SKM-1 (cell line): ENCODE measurements around the gene GRAMD2A.

ENCODE experiments used
- DNase-seq: peaks from one replicate; lab custom pipeline; 2025; ENCODE audit not compliant: unreplicated experiment; lab: John Stamatoyannopoulos, UW

GRAMD2A gene

GRCh38 chr15:72220687-72221086 is 23.1 kb upstream of the GRAMD2A start:
- DNase-seq = no peak

GRCh38 chr15:72217216-72217615 is 19.6 kb upstream of the GRAMD2A start:
- no peak for DNase-seq

GRCh38 chr15:72216079-72216478 is 18.5 kb upstream of the GRAMD2A start:
- no peak for DNase-seq

DNA sequence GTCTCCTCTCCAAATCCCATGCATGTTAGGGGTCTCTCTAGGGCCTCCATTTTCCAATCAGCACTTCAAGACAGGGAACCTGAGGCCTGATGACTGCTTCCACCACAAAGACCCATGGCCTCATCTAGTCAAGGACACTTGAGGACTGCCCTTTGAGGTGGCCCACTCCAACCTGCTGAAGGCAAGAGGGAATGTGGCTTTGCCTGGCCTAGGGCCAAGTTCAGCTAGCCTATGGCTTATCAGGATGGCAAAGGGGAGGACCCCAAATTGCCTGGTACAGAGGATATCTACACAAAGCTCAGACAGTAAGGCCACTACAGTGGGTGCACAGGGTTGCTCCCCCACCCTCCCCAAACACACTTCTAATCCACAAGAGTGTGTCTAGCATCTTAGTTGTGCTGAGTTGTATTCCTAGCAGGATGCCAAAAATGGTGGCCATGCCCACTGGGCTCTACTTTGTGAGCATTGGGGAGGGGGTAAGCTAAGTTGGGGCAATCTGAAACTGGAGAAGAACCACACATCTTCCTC is 10.0 kb upstream of the GRAMD2A start:
- DNase-seq = no peak

DNA sequence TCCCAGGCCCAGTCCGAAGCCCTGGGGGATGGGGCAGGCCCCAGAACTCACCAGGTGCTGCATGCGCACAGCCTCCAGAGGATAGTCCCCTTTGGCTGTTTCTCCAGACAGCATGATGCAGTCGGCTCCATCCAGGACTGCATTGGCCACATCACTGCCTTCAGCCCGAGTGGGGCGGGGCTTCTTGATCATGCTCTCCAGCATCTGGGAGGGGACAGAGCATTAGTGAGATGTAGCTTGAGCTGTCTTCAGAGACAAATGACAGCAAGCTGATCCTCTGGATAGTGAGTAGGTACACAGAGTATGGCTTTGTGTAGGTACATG is 9.1 kb upstream of the GRAMD2A start:
- DNase-seq = no peak

- DNase-seq = no peak
Measured at GRCh38 chr15:72205896-72206676, 8.5 kb upstream of the GRAMD2A start.

DNA sequence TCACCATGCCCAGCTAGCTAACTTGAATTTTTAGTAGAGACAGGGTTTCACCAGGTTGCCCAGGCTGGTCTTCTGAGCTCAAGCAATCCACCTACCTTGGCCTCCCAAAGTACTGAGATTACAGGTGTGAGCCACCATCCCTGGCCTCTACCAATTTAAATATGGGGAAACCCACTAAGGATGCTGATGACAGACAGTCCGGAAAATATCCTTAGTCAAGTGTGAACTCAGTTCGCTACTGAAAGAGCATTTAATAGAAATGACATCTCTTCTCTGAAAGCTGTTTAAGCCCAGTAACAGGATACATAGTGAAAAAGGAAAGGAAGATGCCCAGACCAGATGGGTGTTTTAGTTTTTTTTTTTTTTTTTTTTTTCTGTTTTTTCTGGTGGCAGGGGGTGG is 7.7 kb upstream of the GRAMD2A start:
- DNase-seq = no peak

GRCh38 chr15:72203507-72203837 is 5.9 kb upstream of the GRAMD2A start:
- DNase-seq = no peak

GRCh38 chr15:72202801-72203506 is 5.4 kb upstream of the GRAMD2A start:
- no peak for DNase-seq

- DNase-seq = no peak
Measured at GRCh38 chr15:72202302-72202701, 4.7 kb upstream of the GRAMD2A start.

DNA sequence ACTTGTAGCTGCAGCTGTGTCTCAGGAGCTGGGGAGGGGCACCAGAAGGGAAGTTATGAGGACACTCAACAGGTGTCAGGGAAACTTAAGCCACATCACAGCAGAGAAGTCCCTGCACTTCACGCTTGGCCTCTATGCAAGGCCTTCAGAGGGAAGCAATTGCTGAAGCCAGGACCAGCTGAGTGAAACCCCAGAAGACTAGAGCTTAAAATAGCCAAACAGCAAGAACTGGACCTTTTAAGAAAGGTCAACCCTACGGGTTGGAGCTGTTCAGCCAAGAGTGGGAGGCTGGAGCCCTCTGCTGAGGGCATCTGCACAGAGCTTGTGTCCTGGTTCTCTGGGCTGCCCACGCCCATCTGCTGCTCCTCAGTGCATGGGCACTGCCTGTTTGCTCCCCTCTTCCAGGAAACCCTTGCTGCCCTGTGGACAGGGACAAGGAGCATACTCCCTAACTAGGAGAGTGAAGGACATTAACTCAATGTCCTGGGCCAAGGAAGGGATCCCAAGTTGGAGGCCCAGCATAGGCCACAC is 3.9 kb upstream of the GRAMD2A start:
- no peak for DNase-seq

DNA sequence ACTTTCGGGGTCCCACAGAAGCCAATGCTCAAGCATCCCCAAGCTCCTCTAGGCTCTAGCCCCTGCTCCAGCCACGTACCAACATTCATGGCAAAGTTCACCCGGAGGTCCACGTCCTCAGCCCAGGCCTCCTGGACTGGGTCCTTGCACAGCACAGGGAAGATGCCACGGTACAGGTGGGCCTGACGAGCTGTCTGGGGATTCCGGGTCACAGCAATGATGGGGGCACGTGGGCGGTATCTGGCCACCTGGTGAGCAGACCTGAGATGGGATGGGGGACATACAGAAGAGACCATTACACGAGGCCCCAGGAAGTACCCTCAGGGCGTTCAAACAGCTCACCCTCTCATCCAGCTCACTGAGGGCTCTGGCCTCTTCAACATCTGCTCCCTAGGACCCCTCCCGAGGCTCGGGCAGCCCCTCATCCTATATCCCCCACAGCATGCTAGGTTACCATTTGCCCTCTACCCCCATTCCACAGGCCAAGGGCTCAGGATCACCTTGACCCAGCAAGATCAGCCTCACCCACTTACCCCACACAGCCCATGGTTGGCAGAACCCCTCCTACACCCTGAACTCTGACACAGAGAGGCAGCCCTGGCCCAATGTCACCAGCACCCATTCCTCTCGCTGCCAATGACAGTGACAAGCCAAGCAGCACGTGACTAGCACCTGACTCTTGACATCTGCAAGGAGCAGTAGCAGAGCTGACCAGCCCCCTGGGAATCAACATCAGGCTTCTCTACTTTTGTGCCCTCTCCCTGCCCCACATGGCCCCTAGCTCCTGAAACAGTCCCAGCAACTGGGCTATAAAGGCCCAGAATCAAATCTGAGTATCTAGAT is 3.0 kb upstream of the GRAMD2A start:
- no peak for DNase-seq

DNA sequence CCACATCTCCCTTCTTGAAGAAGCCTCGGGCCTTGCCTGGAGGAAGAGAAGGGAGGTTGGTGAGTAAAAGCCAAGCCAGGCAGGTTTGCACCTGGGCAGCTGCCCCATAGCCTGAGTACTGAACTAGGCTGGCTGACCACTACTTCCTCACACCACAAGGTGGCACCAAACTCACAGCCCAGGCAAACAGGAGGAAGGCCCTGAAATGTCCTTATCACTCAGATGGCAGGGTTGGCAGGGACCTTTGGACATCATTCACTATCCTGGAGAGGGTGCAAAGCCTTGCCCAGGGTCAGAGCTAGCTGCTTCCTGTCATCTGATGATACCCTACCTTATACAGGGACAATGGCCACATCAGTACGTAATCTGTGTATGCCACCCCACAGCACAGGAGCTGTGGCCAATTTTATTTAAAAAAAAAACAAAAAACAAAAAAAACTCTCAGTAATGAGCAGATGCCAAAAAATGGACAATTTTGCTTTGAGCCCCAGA is 2.2 kb upstream of the GRAMD2A start:
- peak; percentile 25 for DNase-seq

GRCh38 chr15:72199205-72199515 is 1.6 kb upstream of the GRAMD2A start:
- DNase-seq = no peak

DNA sequence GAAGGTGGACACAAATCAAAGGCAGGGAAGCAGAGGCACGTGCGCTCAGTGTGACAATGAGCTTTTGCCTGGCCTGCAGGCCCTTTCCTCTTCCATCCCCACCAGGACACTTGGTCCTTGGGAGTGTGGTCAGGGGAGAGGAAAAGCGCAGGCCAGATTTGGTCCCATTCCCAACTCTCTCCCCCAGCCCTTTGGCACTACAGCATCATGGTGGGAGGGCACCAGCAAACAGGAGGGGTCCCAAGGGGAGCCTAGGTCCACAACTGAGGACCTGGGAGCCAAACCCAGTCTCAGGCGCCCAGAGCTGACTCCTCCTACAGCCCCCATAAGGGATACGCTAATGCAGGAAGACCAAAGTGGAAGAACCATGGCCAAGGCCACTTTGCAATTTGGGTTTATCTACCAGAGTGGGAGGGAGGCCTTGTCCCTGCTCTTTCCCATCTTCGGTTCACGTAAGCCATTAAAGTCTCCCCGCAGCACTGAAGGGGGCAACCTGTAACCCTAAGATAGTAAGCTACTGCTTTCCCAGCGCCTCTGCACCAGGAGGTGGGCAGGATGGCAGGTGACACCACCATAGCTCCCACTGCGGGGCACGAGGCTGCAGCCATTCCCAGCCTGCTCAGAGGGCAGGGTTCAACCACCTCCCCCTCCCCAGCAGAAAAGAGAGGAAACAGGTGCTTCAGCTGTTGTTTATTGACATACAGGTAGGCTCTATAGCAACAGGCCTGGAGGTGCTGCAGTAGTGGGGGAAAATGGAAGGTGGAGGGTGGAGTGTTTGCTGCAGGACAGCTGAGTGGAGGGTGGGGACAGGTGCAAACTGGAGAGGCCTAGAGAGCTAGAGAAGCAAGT is 993 bp upstream of the GRAMD2A start:
- no peak for DNase-seq

GRCh38 chr15:72197041-72197459 is 537 bp downstream of the GRAMD2A start:
- DNase-seq = no peak

- DNase-seq = no peak
Measured at GRCh38 chr15:72196409-72197040, 1.1 kb downstream of the GRAMD2A start.

DNA sequence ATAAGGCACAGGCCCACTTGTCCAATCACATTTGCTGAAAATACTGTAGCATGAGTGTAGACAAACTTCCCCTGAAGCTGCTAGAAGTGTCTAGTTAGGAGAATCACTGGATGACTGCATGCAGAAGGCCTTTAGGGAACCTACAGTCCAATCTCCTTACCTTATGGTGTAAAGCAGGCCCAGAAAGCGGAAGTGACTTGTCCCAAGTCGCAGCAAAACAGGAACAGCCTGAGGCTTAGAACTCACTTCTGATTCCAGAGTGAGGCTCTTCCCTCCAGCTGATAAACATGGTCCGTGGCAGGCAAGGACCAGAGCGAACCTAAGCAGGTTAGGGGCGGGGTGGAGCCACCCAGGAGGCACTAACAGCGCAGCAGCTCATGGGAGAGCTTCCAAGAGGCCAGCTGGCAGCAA is 2.5 kb downstream of the GRAMD2A start:
- DNase-seq = peak; percentile 96

- DNase-seq = no peak
Measured at GRCh38 chr15:72193836-72194396, 3.7 kb downstream of the GRAMD2A start.

- no peak for DNase-seq
Measured at GRCh38 chr15:72192416-72192815, 5.2 kb downstream of the GRAMD2A start.
